Heart right ventricle (tissue), 16 donors: ENCODE results near the gene CYTH2. TPM values are rescaled to one million over a fixed set of nuclear protein-coding genes. Genes with fewer than 3 reads are reported as not detected.

Experiments
- ATAC-seq, 8 donors: fragments of 200-7000 bp; cut with Tn5 transposase; one replicate each; pipeline ENCODE4 v1.9.1; 2020; ENCODE audit warnings: mild to moderate bottlenecking in 8 of 8, moderate library complexity in 8 of 8, moderate number of reproducible peaks in 1 of 8
- DNase-seq, 2 donors: peaks; one replicate each; pipeline ENCODE4 v3.0.0-alpha.2; 2020
- H3K27ac ChIP-seq, 10 donors: fragments of 200-600 bp; sonication (generic) in 2 of 10; one replicate each; pipeline versions ENCODE4 v1.5.0 to v1.8.0; 2020 to 2022; ENCODE audit warnings: mild to moderate bottlenecking in 3 of 10
- H3K27me3 ChIP-seq, 7 donors: fragments of 200-600 bp; one replicate each; pipeline ENCODE4 v1.8.0; 2021 to 2022; ENCODE audit warnings: mild to moderate bottlenecking in 2 of 7
- H3K36me3 ChIP-seq, 9 donors: fragments of 200-600 bp; sonication (generic) in 1 of 9; one replicate each; pipeline versions ENCODE4 v1.5.0 to v1.8.0; 2020 to 2022; ENCODE audit warnings: mild to moderate bottlenecking in 2 of 9
- H3K4me1 ChIP-seq, 9 donors: fragments of 200-600 bp; sonication (generic) in 1 of 9; one replicate each; pipeline versions ENCODE4 v1.5.0 to v1.8.0; 2020 to 2022; ENCODE audit warnings: mild to moderate bottlenecking in 4 of 9
- H3K4me3 ChIP-seq, 10 donors: fragments of 200-600 bp; sonication (generic) in 2 of 10; one replicate each; pipeline versions ENCODE4 v1.5.0 to v1.8.0; 2020 to 2022; ENCODE audit warnings: mild to moderate bottlenecking in 7 of 10, moderate library complexity in 2 of 10
- H3K9me3 ChIP-seq, 11 donors: fragments of 200-600 bp in 10 of 11; sonication (generic) in 2 of 11; one replicate each; pipeline versions ENCODE4 v1.5.0 to v1.8.0; 2013 to 2022; ENCODE audit warnings: mild to moderate bottlenecking in 2 of 11, control low read depth in 1 of 11, moderate library complexity in 1 of 11
- CTCF ChIP-seq, 9 donors: fragments of 200-600 bp; sonication (generic) in 2 of 9; IDR thresholded peaks; one replicate each; pipeline versions ENCODE4 v1.5.0 to v1.8.0; 2021 to 2022; ENCODE audit warnings: antibody characterized with exemption in 9 of 9, mild to moderate bottlenecking in 5 of 9, moderate library complexity in 1 of 9
- WGBS, 2 donors: extraction: QIAGEN DNeasy Blood & Tissue Kit; methylation state at CpG; one replicate each; pipeline ENCODE4 v1.1.7; 2013; ENCODE audit warnings: inconsistent platforms in 1 of 2; 5-methylcytosine and 5-hydroxymethylcytosine counted together
- intact Hi-C, 10 donors: fragments of 100-400 bp; cut with DNase I; formaldehyde crosslinking; loops; one replicate each; pipeline versions ENCODE4 v1.11.1 to v1.14.2; 2022
- polyA plus RNA-seq, 2 donors: library from polyadenylated mRNA; stranded (reverse); fragments of 200-250 nt; gene quantifications; one replicate each; pipeline ENCODE4 v1.2.3, GENCODE V29; 2013
- total RNA-seq, 10 donors: library from RNA; stranded (reverse); fragmentation: NEBNext Ultra II Directional in 3 of 10; extraction: Animal tissue kit (Norgen Biotek cat#: 25700) in 3 of 10; gene quantifications; one replicate each; pipeline versions ENCODE4 v1.2.1 to v1.2.4, GENCODE V29; 2021 to 2023
- donor health status: Arrhythmogenic right ventricular cardiomyopathy.
- donor health status: ischemic (EF 13 %, LVEDD 7.1; RV severe dilation, severe dysfunction).
- donor health status: healthy with polysubstance abuse.
- donor health status: DM: no; HTN: yes; CAD: no.
- donor health status: DM: no; HTN: no; CAD: no.
- donor health status: ischemic (EF 25% LVEDD 6.9; RV normal size, moderate dysfunction).
- donor health status: ischemic (EF 25% LVEDD 5.7; RV mildly dilated, moderate dysfunction).
- donor health status: healthy.
- donor health status: DM: yes; HTN: yes; CAD: no.
- donor health status: Ischemic cardiomyopathy.
- donor health status: ischemic (EF 35%, LVEDD 5.7; RV mildly dilated, moderate dysfunction).
- donor health status: nonischemic (EF 11% LVEDD 7.7; RV severe dilation, severe dysfunction).
- donor health status: DM: yes; HTN: yes; CAD: no.
- donor health status: PGD.
- donor health status: ischemic (EF 29% LVEDD 5.4; RV normal size, mild dysfunction).
- donor health status: nonischemic (EF 23%, LVEDD 6.1; RV moderate dilation, normal function).

CYTH2 gene
- total and polyA plus RNA-seq, 12 donors: 25.8 to 41.9 (median 32.2) TPM

- Histone ChIP-seq H3K27me3 (no peaks in the 10 kb centered on the region), H3K4me3 (no peak overlapping the region), H3K4me1 (peaks cover 7 to 27% (median 15%) of the 10 kb centered on the region in 9 donors), H3K27ac (no peak overlapping the region), H3K9me3 (no peaks in the 10 kb centered on the region), H3K36me3 (peaks cover 0 to 23% (median 15%) of the 10 kb centered on the region in 9 donors)
- WGBS, 2 donors: 71 to 73% methylated on average over 16 of the region's 16 CpGs
- DNase-seq (no peak), ATAC-seq (no peak)
- intact Hi-C loops: no loop called here
- TF ChIP-seq CTCF (IDR thresholded peaks at IDR 0.05): no peak
Observed at GRCh38 chr19:48466561-48467325, 2.4 kb upstream of the CYTH2 start.

- intact Hi-C loops: loop anchor here in 2 of 10 donors (1.0 to 2.0 kb wide), 3 partner anchors 24 to 106 kb away; partner anchors contain the start of genes KDELR1 (in 1 of the 2) and TMEM143 (in 1 of the 2)
- Histone ChIP-seq H3K9me3 (no peaks in the 10 kb centered on the region), H3K27ac (peak overlapping the region; percentile 97 to 100 (median 99)), H3K4me1 (peaks cover 7 to 36% (median 15%) of the 10 kb centered on the region in 9 donors), H3K27me3 (no peaks in the 10 kb centered on the region), H3K4me3 (peak overlapping the region; percentile 82 to 98 (median 90)), H3K36me3 (peaks cover 0 to 38% (median 36%) of the 10 kb centered on the region in 9 donors)
- DNase-seq (peak; percentile 99), ATAC-seq (peak; percentile 93 to 97 (median 95))
- TF ChIP-seq CTCF (IDR thresholded peaks at IDR 0.05): peak in 1 of 9 donors; percentile 31
- WGBS, 2 donors: 0% methylated on average over 36 of the region's 36 CpGs
Observed at GRCh38 chr19:48468772-48469288, 339 bp upstream of the CYTH2 start.

GRCh38 chr19:48469934-48470680 lies 938 bp downstream of the CYTH2 start:
- ATAC-seq (no peak), DNase-seq (no peak)

More at GRCh38 chr19:48469934-48470680, 938 bp downstream of the CYTH2 start:
- Histone ChIP-seq H3K4me1 (peaks cover 7 to 36% (median 15%) of the 10 kb centered on the region in 9 donors), H3K4me3 (peak overlapping the region; percentile 82 to 98 (median 90)), H3K36me3 (peaks cover 0 to 51% (median 49%) of the 10 kb centered on the region in 9 donors), H3K27me3 (no peaks in the 10 kb centered on the region), H3K9me3 (no peaks in the 10 kb centered on the region), H3K27ac (peak overlapping the region; percentile 97 to 100 (median 99))
- intact Hi-C loops: loop anchor here in 2 of 10 donors (1.0 to 10.0 kb wide), 4 partner anchors 23 to 485 kb away; partner anchors contain the start of genes BAX (in 1 of the 2), KDELR1 (in 1 of the 2) and TMEM143 (in 1 of the 2)
- no peak for TF ChIP-seq CTCF (IDR thresholded peaks at IDR 0.05)
- 43 to 48% methylated on average over 20 of the region's 20 CpGs for WGBS, 2 donors
